DMS114 treated with DMSO at 0.1 percent for 48 hours (cell line): ENCODE results near the gene RMI2.

ENCODE experiments used
- DNase-seq: peaks from one replicate; lab custom pipeline; 2025; ENCODE audit not compliant: unreplicated experiment; lab: John Stamatoyannopoulos, UW

The RMI2 gene

GRCh38 chr16:11396241-11397048 lies 51.2 kb downstream of the RMI2 start:
- DNase-seq: peak; percentile 28

- DNase-seq: no peak
Measured at GRCh38 chr16:11398136-11398535, 52.9 kb downstream of the RMI2 start.

- no peak for DNase-seq
Measured at GRCh38 chr16:11398851-11399250, 53.6 kb downstream of the RMI2 start.

- DNase-seq: no peak
Measured at GRCh38 chr16:11399261-11399831, 54.1 kb downstream of the RMI2 start.

GRCh38 chr16:11400076-11400475 lies 54.8 kb downstream of the RMI2 start:
- DNase-seq: no peak
